H1 (cell line): ENCODE data around the gene CELF1. TPM values are rescaled to one million over a fixed set of nuclear protein-coding genes. Genes with fewer than 3 reads are reported as not detected.

ENCODE experiments used
- SAP30 ChIP-seq: fragments of 300-600 bp; sonication (generic); IDR thresholded peaks from 2 replicates; pipeline ENCODE4 v1.7.1; 2012; ENCODE audit warnings: low read length, moderate library complexity, mild to moderate bottlenecking, inconsistent platforms; ENCODE audit not compliant: insufficient read depth, insufficient replicate concordance
- polyA plus RNA-seq, 7 experiments: library from polyadenylated mRNA; depleted of rRNA in 3 of 7; stranded (reverse) in 5 of 7; unstranded in 2 of 7; fragments of >200 nt in 5 of 7; fragments of 200-250 nt in 2 of 7; gene quantifications; 1 replicate in 5 of 7; 2 replicates in 1 of 7; 4 replicates in 1 of 7; pipeline versions ENCODE4 v1.2.1 to v1.2.3, GENCODE V29; 2011 to 2013; ENCODE audit warnings: missing spikeins in 2 of 7, mixed read lengths in 2 of 7
- total RNA-seq: library from RNA; stranded (reverse); fragmentation: NEBNext Ultra II Directional; extraction: Animal tissue kit (Norgen Biotek cat#: 25700); gene quantifications from 2 replicates; pipeline ENCODE4 v1.2.1, GENCODE V29; 2021

CELF1 gene
- total and polyA plus RNA-seq, 2 of the 8 experiments (the other 6 are each of a cell fraction or from before 2014, with no cell fraction given): 131 to 197 TPM

DNA sequence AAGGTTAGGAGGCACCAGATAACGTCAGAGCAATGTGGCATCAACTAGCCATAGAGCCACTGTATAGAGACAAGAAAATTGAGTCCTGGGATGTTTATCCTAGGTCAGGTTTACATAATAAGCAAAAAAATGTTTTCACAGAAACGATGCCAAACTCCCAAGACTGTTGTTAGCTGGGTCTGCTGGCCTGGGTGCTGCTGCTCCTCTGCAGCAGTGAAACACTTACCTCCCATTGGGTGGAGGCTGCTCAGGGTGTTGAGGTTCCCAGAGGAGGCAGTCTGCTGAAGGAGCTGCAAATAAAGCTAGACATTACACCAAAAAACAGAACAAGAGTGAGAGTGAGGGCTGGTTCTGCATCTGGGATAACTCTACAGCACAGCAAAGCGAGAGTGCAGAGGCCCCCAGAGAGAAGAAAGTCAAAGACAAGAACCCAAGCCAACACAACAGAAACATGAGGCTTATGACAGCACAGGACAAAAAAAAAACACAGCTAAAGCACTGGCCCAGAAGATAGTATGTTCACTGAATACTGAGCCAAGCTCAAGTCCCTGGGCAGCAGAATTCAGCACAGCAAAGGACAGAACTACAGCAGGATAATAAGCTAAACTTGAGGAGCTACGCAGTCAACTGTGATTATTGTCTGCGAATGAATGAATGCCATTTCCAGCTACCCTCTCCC lies 74.1 kb downstream of the CELF1 start (continued):
- TF ChIP-seq SAP30: no peak
